Effector CD8-positive, alpha-beta T cell (primary cell): Measurements from ENCODE around the gene SERTM2.

Source experiments
- DNase-seq: peaks from one replicate; lab custom pipeline; 2025; lab: John Stamatoyannopoulos, UW

The SERTM2 gene

DNA sequence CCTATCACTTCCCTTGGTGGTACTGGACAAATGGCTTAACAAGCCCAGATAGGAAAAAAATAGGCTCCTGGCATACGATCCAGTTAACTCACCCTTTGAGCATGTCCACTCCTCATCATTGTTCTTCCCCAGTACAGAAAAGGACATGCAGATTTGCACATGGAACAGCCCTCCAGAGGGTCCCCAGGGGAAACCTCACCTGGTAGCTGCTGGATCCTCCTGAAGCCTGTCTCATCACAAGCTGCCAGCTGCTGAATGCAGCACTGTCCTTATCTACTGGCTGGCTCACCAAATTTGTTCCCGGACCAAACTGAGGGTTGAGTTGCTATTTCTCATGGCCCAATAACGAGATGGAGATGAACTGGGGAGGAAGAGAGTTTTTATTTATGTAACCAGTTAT, 49.4 kb downstream of the SERTM2 start:
- DNase-seq: no peak

GRCh38 chrX:111561851-111562250, 50.4 kb downstream of the SERTM2 start:
- no peak for DNase-seq

DNA sequence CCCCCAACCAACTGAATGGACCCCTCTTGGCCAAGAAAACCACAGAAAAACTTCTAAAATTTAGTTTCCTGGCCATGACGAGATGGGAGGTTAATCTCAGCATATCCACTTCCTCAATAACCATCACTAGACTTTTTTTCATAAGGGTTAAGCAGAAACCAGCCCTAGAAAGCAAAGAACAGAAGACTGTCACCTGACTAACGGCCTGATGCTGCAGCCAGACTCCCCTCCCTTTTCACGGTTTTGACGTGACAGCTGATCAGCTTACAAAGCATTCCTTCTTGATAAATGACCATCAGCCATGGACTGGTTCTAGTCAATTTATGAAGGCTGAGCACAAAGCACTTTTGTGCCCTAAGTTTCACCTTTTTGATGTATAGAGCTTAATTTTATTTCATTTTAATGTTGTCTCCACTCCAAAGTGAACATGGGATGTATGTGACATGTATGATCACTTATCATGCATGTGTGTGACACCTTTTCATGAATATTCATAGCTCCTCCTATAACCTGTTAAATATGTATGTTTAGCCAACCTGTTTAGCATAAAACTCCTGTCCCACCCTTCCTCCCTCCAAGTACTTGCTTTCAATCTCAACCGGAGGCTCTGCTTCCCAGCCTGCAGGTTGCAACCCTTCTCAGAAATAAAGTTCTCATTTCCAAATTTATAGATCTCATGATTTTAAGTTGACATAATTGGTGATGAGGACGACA, 56.3 kb downstream of the SERTM2 start:
- no peak for DNase-seq

GRCh38 chrX:111568354-111568753, 56.9 kb downstream of the SERTM2 start:
- DNase-seq: no peak

GRCh38 chrX:111568817-111569216, 57.4 kb downstream of the SERTM2 start:
- DNase-seq: no peak
